Esophagus muscularis mucosa (tissue), 4 donors: ENCODE data around the gene ANTXRL. TPM values are rescaled to one million over a fixed set of nuclear protein-coding genes. Genes with fewer than 3 reads are reported as not detected.
A peak's percentile ranks its signal among the peaks of the same experiment; 100 is the strongest.

ENCODE experiments used
- DNase-seq: peaks from one replicate; pipeline ENCODE4 v3.0.0-alpha.2; 2017; ENCODE audit errors: extremely low spot score
- H3K27ac ChIP-seq, 4 donors: fragments of 200-600 bp; sonication (generic); replicated peaks in 1 of 4; 1 replicate in 3 of 4; 2 replicates in 1 of 4; pipeline ENCODE4 v1.5.1; 2016 to 2019; ENCODE audit warnings: mild to moderate bottlenecking in 1 of 4
- H3K27me3 ChIP-seq, 4 donors: fragments of 200-600 bp; sonication (generic); one replicate each; pipeline versions ENCODE4 v1.5.1 to v1.6.0; 2016 to 2019
- H3K36me3 ChIP-seq, 4 donors: fragments of 200-600 bp; sonication (generic); one replicate each; pipeline ENCODE4 v1.5.1; 2016 to 2019
- H3K4me1 ChIP-seq, 4 donors: fragments of 200-600 bp; sonication (generic); one replicate each; pipeline ENCODE4 v1.5.1; 2016 to 2019
- H3K4me3 ChIP-seq, 4 donors: fragments of 200-600 bp; sonication (generic); 1 replicate in 2 of 4; 2 replicates in 2 of 4; pipeline ENCODE4 v1.5.1; 2016 to 2019; ENCODE audit warnings: mild to moderate bottlenecking in 4 of 4, moderate library complexity in 1 of 4
- H3K9me3 ChIP-seq, 4 donors: fragments of 200-600 bp; sonication (generic); 1 replicate in 3 of 4; 2 replicates in 1 of 4; pipeline ENCODE4 v1.5.1; 2016 to 2019
- CTCF ChIP-seq, 3 experiments: fragments of 200-600 bp in 2 of 3; fragments of 450-650 bp in 1 of 3; sonication (generic) in 2 of 3; IDR thresholded peaks; one replicate each; pipeline ENCODE4 v1.5.1; 2017 to 2019; ENCODE audit warnings: antibody characterized with exemption in 3 of 3, mild to moderate bottlenecking in 2 of 3, moderate library complexity in 1 of 3
- EP300 ChIP-seq: sonication (generic); formaldehyde crosslinking; IDR thresholded peaks from one replicate; pipeline ENCODE4 v1.6.1; 2017; ENCODE audit warnings: antibody characterized with exemption
- POLR2A ChIP-seq: fragments of 450-650 bp; IDR thresholded peaks from one replicate; pipeline ENCODE4 v1.6.1; 2017; ENCODE audit warnings: antibody characterized with exemption, moderate library complexity, mild to moderate bottlenecking, low read depth
- POLR2AphosphoS5 ChIP-seq, 2 donors: sonication (generic); formaldehyde crosslinking; IDR thresholded peaks; one replicate each; pipeline ENCODE4 v1.6.1; 2017; ENCODE audit warnings: antibody characterized with exemption in 2 of 2
- WGBS: methylation state at CpG from one replicate; pipeline ENCODE4 v1.1.5; 2018; 5-methylcytosine and 5-hydroxymethylcytosine counted together
- intact Hi-C: fragments of 100-400 bp; cut with DNase I; formaldehyde crosslinking; loops from one replicate; pipeline ENCODE4 v1.15.1; 2023
- total RNA-seq, 4 donors: library from RNA; depleted of rRNA; stranded (reverse); fragments of >200 nt; gene quantifications; one replicate each; pipeline versions ENCODE4 v1.1.0 to v1.2.1, GENCODE V29; 2016

The ANTXRL gene
- not detected for total RNA-seq

- no peaks in the 10 kb centered on the region for H3K36me3 ChIP-seq
- DNase-seq = no peak
- H3K4me1 ChIP-seq = peaks cover 20 to 35% (median 30%) of the 10 kb centered on the region in 4 donors
- no peaks in the 10 kb centered on the region for H3K27me3 ChIP-seq
- no peak within 1 kb of the TSS for H3K4me3 ChIP-seq
- 94% methylated on average over 7 of the region's 8 CpGs for WGBS
- no peak for TF ChIP-seq POLR2AphosphoS5 (IDR thresholded peaks at IDR 0.05)
- TF ChIP-seq CTCF (IDR thresholded peaks at IDR 0.05) = no peak
- no peak for TF ChIP-seq POLR2A
- no peak for TF ChIP-seq EP300
- intact Hi-C loops = no loop called here
- no peaks in the 10 kb centered on the region for H3K9me3 ChIP-seq
- H3K27ac ChIP-seq = no peak within 1 kb of the TSS
Measured at GRCh38 chr10:46286991-46287693, at the start of gene ANTXRL. TSS of gene ANTXRL (plus strand) at chr10:46286997. CDS start at chr10:46287263, 266 bp downstream.

GRCh38 chr10:46237815-46238510 lies 48.8 kb upstream of the ANTXRL start:
- Histone ChIP-seq H3K36me3 (no peaks in the 10 kb centered on the region), H3K9me3 (peaks cover 0 to 9% (median 2%) of the 10 kb centered on the region in 4 donors), H3K27me3 (peaks cover 0 to 4% (median 0%) of the 10 kb centered on the region in 4 donors), H3K4me3 (no peak overlapping the region), H3K4me1 (no peaks in the 10 kb centered on the region), H3K27ac (no peak overlapping the region)
- no peak for DNase-seq
- WGBS = 86% methylated on average over 3 of the region's 3 CpGs
- TF ChIP-seq EP300 (no peak), POLR2AphosphoS5 (IDR thresholded peaks at IDR 0.05) (no peak), CTCF (IDR thresholded peaks at IDR 0.05) (no peak), POLR2A (no peak)
- intact Hi-C loops = no loop called here

DNA sequence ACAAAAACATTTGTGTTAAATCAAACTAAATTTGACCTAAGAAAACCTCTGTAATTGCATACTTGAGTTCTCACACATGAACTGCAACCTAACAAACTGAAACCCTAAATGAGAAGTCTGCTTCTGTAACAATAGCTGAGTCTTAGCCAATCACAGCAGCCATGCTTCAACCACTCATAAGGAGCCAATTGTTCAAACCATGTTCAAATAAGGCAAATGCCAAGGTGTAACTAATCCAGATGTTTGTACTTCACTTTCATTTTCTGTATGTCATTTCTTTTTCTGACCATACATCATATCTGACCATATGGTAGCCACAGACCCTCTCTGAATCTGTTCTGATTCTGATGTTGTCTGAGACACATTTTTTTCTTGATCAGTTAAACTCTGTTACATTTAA lies 47.5 kb upstream of the ANTXRL start:
- no peaks in the 10 kb centered on the region for H3K4me1 ChIP-seq
- H3K27me3 ChIP-seq = peaks cover 0 to 4% (median 0%) of the 10 kb centered on the region in 4 donors
- intact Hi-C loops = no loop called here
- H3K36me3 ChIP-seq = no peaks in the 10 kb centered on the region
- no peak overlapping the region for H3K4me3 ChIP-seq
- no peak for TF ChIP-seq POLR2AphosphoS5 (IDR thresholded peaks at IDR 0.05)
- no peak for TF ChIP-seq POLR2A
- no peak for TF ChIP-seq CTCF (IDR thresholded peaks at IDR 0.05)
- TF ChIP-seq EP300 = no peak
- H3K9me3 ChIP-seq = peaks cover 0 to 9% (median 2%) of the 10 kb centered on the region in 4 donors
- H3K27ac ChIP-seq = no peak overlapping the region
- DNase-seq = no peak

DNA sequence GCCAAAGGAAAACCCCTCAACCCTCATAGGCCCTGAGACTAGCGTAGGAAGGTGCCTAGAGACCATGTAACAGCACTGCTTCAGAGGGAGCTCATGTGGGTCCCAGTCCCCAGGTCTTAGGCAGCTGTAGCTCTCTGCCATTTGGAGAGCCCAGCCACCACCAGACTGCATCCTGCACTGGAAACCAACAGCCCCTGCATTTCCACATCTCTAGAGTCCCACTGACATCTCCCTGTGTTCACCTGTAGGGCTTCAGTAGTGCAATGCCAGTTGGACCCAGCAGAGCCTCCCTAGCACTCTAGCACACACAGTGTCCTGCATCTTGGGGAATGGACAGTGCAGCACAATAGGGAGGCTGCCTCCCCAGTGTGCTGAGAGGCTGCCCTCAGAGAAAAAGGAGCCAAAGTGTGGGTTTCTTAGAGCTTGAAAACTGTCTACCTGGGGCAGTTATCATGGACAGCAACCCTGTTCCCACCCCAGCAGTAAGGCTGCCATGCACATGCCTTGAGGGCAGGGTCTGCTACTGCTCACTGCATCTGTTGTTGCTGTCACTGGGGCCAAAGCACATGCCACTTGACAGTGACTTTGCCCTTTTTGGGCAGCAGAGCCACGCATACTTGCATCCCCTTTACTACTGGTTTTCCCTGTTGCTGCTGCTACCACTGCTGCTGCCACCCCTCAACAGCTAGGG lies 46.7 kb upstream of the ANTXRL start:
- DNase-seq = peak; percentile 72
- H3K9me3 ChIP-seq = peaks cover 0 to 9% (median 2%) of the 10 kb centered on the region in 4 donors
- no peak overlapping the region for H3K4me3 ChIP-seq
- H3K27ac ChIP-seq = no peak overlapping the region
- no peak for TF ChIP-seq POLR2A
- TF ChIP-seq EP300 = no peak
- no peak for TF ChIP-seq CTCF (IDR thresholded peaks at IDR 0.05)
- TF ChIP-seq POLR2AphosphoS5 (IDR thresholded peaks at IDR 0.05) = no peak
- no peaks in the 10 kb centered on the region for H3K4me1 ChIP-seq
- intact Hi-C loops = no loop called here
- H3K27me3 ChIP-seq = peaks cover 0 to 4% (median 0%) of the 10 kb centered on the region in 4 donors
- no peaks in the 10 kb centered on the region for H3K36me3 ChIP-seq
- 50% methylated on average over 2 of the region's 2 CpGs for whole genome bisulfite sequencing
